Upper lobe of left lung (tissue), 6 donors: ENCODE data around the gene GBX1. TPM values are rescaled to one million over a fixed set of nuclear protein-coding genes. Genes with fewer than 3 reads are reported as not detected.

Experiments
- ATAC-seq, 2 donors: fragments of 200-7000 bp; cut with Tn5 transposase; one replicate each; pipeline ENCODE4 v1.9.1; 2022; ENCODE audit warnings: mild to moderate bottlenecking in 2 of 2, moderate library complexity in 2 of 2; ENCODE audit not compliant: low FRiP score in 2 of 2
- DNase-seq, 2 donors: peaks; one replicate each; pipeline ENCODE4 v3.0.0-alpha.2; 2019 to 2020
- H3K27ac ChIP-seq, 4 donors: fragments of 200-600 bp; sonication (generic); one replicate each; pipeline ENCODE4 v1.5.1; 2016 to 2019
- H3K27me3 ChIP-seq, 4 donors: fragments of 200-600 bp; sonication (generic); one replicate each; pipeline ENCODE4 v1.5.1; 2017 to 2019
- H3K36me3 ChIP-seq, 4 donors: fragments of 200-600 bp; sonication (generic); one replicate each; pipeline ENCODE4 v1.5.1; 2016 to 2019
- H3K4me1 ChIP-seq, 4 donors: fragments of 200-600 bp; sonication (generic); one replicate each; pipeline ENCODE4 v1.5.1; 2018 to 2019
- H3K4me3 ChIP-seq, 4 donors: fragments of 200-600 bp; sonication (generic); one replicate each; pipeline ENCODE4 v1.5.1; 2017 to 2019; ENCODE audit warnings: mild to moderate bottlenecking in 2 of 4, moderate library complexity in 1 of 4
- H3K9me3 ChIP-seq, 4 donors: fragments of 200-600 bp; sonication (generic); one replicate each; pipeline ENCODE4 v1.5.1; 2018 to 2019
- CTCF ChIP-seq, 6 experiments: fragments of 450-650 bp in 4 of 6; fragments of 200-600 bp in 2 of 6; sonication (generic) in 2 of 6; IDR thresholded peaks; one replicate each; pipeline ENCODE4 v1.5.1; 2016 to 2019; ENCODE audit warnings: antibody characterized with exemption in 6 of 6
- EP300 ChIP-seq, 4 donors: sonication (generic); formaldehyde crosslinking; IDR thresholded peaks; one replicate each; pipeline ENCODE4 v1.5.1; 2017; ENCODE audit warnings: antibody characterized with exemption in 4 of 4, control low read depth in 2 of 4
- POLR2A ChIP-seq, 4 donors: fragments of 450-650 bp; IDR thresholded peaks; one replicate each; pipeline ENCODE4 v1.5.1; 2016 to 2017; ENCODE audit warnings: antibody characterized with exemption in 4 of 4, mild to moderate bottlenecking in 2 of 4
- POLR2AphosphoS5 ChIP-seq, 2 donors: sonication (generic); formaldehyde crosslinking; IDR thresholded peaks; one replicate each; pipeline ENCODE4 v1.5.1; 2017; ENCODE audit warnings: antibody characterized with exemption in 2 of 2
- WGBS, 2 donors: methylation state at CpG; one replicate each; pipeline ENCODE4 v1.1.5; 2017 to 2018; 5-methylcytosine and 5-hydroxymethylcytosine counted together
- total RNA-seq, 6 donors: library from RNA; depleted of rRNA in 4 of 6; stranded (reverse); fragments of >200 nt in 4 of 6; gene quantifications; one replicate each; pipeline versions ENCODE4 v1.1.0 to v1.2.1, GENCODE V29; 2016 to 2021
- donor health status: DM: no; HTN: no; CAD: no; lungs with moderate emphysema.
- donor health status: DM: no; HTN: yes; CAD: no; lungs with severe emphysema.

Gene GBX1
- not detected for total RNA-seq

- Histone ChIP-seq H3K27ac (no peak within 1 kb of the TSS), H3K4me3 (peak within 1 kb of the TSS; percentile 16 to 54 (median 42)), H3K4me1 (peaks cover 16 to 21% (median 19%) of the 10 kb centered on the region in 4 donors), H3K27me3 (peaks cover 0 to 43% (median 29%) of the 10 kb centered on the region in 4 donors), H3K36me3 (no peaks in the 10 kb centered on the region), H3K9me3 (no peaks in the 10 kb centered on the region)
- ATAC-seq (peak in 1 of 2 donors; percentile 71), DNase-seq (peak in 1 of 2 donors; percentile 90)
- no peak for TF ChIP-seq POLR2AphosphoS5 (IDR thresholded peaks at IDR 0.05)
- TF ChIP-seq EP300 (IDR thresholded peaks at IDR 0.05): no peak
- TF ChIP-seq POLR2A (IDR thresholded peaks at IDR 0.05): no peak
- TF ChIP-seq CTCF (IDR thresholded peaks at IDR 0.05): peak in 2 of 6 experiments; percentile 53 to 55
- WGBS, 2 donors: 2% methylated on average over 58 of the region's 101 CpGs; no CpG with 5 or more reads in 1 of the 2 donors
Measured at GRCh38 chr7:151167197-151167961, at the start of gene GBX1. Gene GBX1 (minus strand): TSS chr7:151167694. CDS start chr7:151167548, 146 bp downstream.

GRCh38 chr7:151215396-151215795 is 47.9 kb upstream of the GBX1 start:
- ATAC-seq (no peak), DNase-seq (no peak)
- 96 to 97% methylated on average over 4 to 5 of the region's 5 CpGs for WGBS, 2 donors
- H3K27ac ChIP-seq: no peak overlapping the region
- no peak overlapping the region for H3K4me3 ChIP-seq
- TF ChIP-seq POLR2AphosphoS5 (IDR thresholded peaks at IDR 0.05) (no peak), POLR2A (IDR thresholded peaks at IDR 0.05) (no peak), EP300 (IDR thresholded peaks at IDR 0.05) (no peak), CTCF (IDR thresholded peaks at IDR 0.05) (no peak)
- no peaks in the 10 kb centered on the region for H3K27me3 ChIP-seq
- no peaks in the 10 kb centered on the region for H3K9me3 ChIP-seq
- no peaks in the 10 kb centered on the region for H3K4me1 ChIP-seq
- H3K36me3 ChIP-seq: peaks cover 17 to 80% (median 67%) of the 10 kb centered on the region in 4 donors

- 77 to 100% methylated on average over 2 to 3 of the region's 3 CpGs for WGBS, 2 donors
- H3K4me1 ChIP-seq: no peaks in the 10 kb centered on the region
- no peaks in the 10 kb centered on the region for H3K9me3 ChIP-seq
- DNase-seq (no peak), ATAC-seq (no peak)
- H3K4me3 ChIP-seq: no peak overlapping the region
- H3K27me3 ChIP-seq: no peaks in the 10 kb centered on the region
- H3K36me3 ChIP-seq: peaks cover 14 to 66% (median 55%) of the 10 kb centered on the region in 4 donors
- no peak for TF ChIP-seq CTCF (IDR thresholded peaks at IDR 0.05)
- TF ChIP-seq EP300 (IDR thresholded peaks at IDR 0.05): no peak
- no peak for TF ChIP-seq POLR2AphosphoS5 (IDR thresholded peaks at IDR 0.05)
- no peak for TF ChIP-seq POLR2A (IDR thresholded peaks at IDR 0.05)
- H3K27ac ChIP-seq: no peak overlapping the region
Measured at GRCh38 chr7:151213826-151214225, 46.3 kb upstream of the GBX1 start.

- H3K27me3 ChIP-seq: no peaks in the 10 kb centered on the region
- no peaks in the 10 kb centered on the region for H3K4me1 ChIP-seq
- WGBS, 2 donors: 67 to 96% methylated on average over 1 to 5 of the region's 5 CpGs
- TF ChIP-seq POLR2A (IDR thresholded peaks at IDR 0.05): no peak
- no peak for TF ChIP-seq EP300 (IDR thresholded peaks at IDR 0.05)
- no peak for TF ChIP-seq POLR2AphosphoS5 (IDR thresholded peaks at IDR 0.05)
- no peak for TF ChIP-seq CTCF (IDR thresholded peaks at IDR 0.05)
- DNase-seq (no peak), ATAC-seq (no peak)
- H3K36me3 ChIP-seq: peaks cover 9 to 54% (median 43%) of the 10 kb centered on the region in 4 donors
- no peak overlapping the region for H3K4me3 ChIP-seq
- H3K9me3 ChIP-seq: no peaks in the 10 kb centered on the region
- H3K27ac ChIP-seq: no peak overlapping the region
Measured at GRCh38 chr7:151212626-151213025, 45.1 kb upstream of the GBX1 start.
